Stimulated activated CD8-positive, alpha-beta memory T cell treated with anti-CD3 and anti-CD28 coated beads, Interleukin-15, amount 100 ng/mL, for 24 hours (primary cell): ENCODE measurements around the gene CNTLN.
"Not testable (repeated sequence)": the region's sequence is repeated elsewhere in the genome, so short reads cannot be mapped to it uniquely, and the experiment has no call there.

Source experiments
- DNase-seq: peaks from one replicate; pipeline ENCODE4 v3.0.0-alpha.2; 2020; ENCODE audit warnings: low read depth

The CNTLN gene

DNA sequence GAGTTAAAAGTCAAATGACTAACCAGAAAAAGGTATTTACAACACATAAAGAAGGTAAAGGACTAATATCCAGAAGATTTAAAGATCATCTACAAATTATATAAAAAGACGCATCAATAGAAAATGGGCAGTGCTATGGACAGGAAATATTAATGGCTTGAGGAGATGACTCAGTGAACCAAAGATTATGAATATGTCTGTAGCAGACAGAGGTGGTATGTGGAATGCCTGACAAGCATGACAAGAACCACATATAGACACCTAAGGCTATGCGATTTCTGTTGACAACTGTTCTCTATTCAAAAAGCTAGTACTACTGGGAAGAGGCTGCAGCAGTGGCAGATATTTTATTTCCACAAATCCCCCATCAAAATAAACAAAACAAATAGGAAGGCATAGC, 267.0 kb downstream of the CNTLN start:
- no peak for DNase-seq

- no peak for DNase-seq
Observed at GRCh38 chr9:17402309-17402708, 267.5 kb downstream of the CNTLN start.

- DNase-seq = no peak
Observed at GRCh38 chr9:17403539-17403938, 268.7 kb downstream of the CNTLN start.

DNA sequence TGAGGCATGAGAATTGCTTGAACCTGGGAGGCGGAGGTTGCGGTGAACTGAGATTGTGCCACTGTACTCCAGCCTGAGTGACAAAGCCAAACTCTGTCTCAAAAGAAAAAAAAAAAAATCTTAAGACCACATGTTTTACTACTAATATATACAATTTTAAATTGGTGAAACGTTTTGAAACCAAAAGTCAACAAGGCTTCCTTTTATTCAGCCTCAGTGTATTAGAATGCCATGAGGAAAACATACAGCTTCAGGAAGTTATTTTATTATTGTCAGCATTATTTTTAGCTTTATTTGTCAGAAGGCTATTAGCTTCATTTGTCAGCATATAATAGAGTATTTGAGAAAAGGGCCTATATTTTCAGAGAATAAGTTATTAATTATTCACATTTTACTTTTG, 280.1 kb downstream of the CNTLN start:
- DNase-seq = no peak

DNA sequence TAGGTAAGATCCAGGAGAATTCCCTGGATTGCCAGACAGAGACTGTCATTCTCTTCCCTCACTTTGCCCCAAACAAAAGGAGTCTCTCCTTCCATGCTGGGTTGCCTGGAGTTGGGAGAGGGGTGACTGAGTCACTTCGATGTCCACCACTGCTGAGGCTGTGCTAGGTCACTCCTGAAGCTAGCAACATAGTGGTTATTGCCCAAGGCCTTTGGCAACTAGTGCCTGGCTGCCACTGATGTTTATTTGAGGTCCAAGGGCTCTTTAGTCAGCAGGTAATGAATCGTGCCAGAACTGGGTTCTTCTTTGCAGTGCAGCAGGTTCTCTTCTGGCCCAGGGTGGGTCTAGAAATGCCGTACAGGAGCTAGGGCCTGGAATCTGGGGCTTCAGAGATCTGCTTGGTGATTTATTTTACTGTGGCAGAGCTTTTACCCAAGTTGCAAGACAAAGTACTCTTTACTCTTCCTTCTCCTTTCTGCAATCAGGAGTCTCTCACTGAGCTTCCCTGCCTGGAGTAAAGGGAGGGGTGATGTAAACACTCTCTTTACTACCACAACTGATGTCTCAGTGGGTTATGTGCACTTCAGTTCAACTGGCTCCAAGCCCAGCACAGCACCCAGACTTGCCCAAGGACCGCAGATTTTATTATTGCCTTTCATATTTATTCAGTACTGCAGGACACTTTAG, 288.3 kb downstream of the CNTLN start:
- DNase-seq = no peak

GRCh38 chr9:17423681-17424011, 288.8 kb downstream of the CNTLN start:
- DNase-seq = no peak

GRCh38 chr9:17425384-17425783, 290.5 kb downstream of the CNTLN start:
- no peak for DNase-seq

GRCh38 chr9:17433526-17433925, 298.7 kb downstream of the CNTLN start:
- no peak for DNase-seq

DNA sequence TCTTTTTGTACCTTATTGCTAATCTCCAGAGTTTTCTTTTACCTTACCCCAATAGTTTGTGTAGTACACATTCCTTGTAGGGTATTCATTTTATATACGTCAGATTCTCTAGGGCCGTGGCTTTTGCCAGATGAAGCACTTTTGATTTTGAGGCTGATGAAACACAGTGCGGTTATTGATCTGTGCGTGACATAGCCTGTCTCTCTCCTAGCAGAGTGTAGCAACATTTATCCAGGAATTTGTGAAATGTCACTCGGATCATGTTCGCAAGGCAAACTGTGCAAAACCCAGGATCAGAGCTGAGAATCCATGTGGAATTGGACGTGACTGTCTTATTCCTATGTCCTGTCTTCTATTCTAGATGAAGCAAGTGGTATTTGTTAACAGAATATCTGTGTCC, 302.0 kb downstream of the CNTLN start:
- no peak for DNase-seq

DNA sequence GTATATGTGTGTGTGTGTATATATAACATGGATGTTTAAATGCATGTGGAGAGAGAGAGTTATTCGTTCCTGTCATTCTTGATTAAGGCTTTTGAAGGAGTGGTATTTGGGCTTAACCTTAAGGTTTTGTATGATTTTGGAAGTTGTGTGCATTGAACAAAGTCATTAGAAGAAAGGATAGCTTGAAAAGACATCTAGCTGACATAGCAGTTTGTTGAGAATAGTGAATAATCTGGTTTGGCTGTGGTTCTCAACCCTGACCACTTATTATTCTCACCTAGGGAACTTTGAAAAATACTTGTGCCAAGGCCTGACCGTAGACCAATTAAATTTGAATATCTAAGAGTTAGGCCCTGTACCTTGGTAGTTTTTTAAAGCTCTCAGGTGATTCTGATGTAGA, 303.0 kb downstream of the CNTLN start:
- no peak for DNase-seq

GRCh38 chr9:17445126-17445525, 310.3 kb downstream of the CNTLN start:
- DNase-seq = not testable (repeated sequence)

- DNase-seq = no peak
Observed at GRCh38 chr9:17453751-17454150, 318.9 kb downstream of the CNTLN start.

- DNase-seq = no peak
Observed at GRCh38 chr9:17462869-17463464, 328.1 kb downstream of the CNTLN start.

GRCh38 chr9:17470036-17470813, 335.4 kb downstream of the CNTLN start:
- no peak for DNase-seq

DNA sequence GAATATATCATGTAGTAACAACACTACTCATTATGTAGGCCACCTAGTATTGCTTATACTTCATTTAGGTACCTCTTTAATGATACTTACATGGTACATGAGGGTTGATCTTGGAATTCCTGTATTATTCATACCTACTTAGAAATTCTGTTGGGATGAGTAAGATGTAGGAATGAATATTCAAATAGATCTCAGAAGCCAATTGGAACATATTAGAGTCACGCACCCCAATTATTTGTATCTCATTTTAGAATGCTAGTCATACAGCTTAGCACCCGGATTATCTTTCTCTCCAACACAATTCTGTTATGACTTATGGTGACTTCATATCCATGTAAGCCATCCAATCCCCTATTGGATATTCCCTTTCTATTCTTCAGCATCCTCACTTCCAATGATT, 337.3 kb downstream of the CNTLN start:
- no peak for DNase-seq

DNA sequence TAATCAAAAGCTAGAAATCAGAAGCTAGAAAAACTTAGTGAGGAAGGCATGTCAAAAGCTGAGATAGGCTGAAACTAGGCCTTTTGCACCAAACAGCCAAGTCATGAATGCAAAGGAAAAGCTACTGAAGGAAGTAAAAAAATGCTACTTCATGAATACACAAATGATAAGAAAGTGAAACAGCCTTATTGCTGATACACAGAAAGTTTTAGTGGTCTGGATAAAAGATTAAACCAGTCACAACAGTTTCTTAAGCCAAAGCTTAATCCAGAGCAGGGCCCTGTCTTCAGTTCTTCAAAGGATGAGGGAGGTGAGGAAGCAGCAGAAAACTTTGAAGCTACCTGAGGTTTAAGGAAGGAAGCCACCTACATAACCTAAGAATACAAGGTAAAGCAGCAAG, 341.6 kb downstream of the CNTLN start:
- DNase-seq = no peak

- no peak for DNase-seq
Observed at GRCh38 chr9:17477816-17478215, 343.0 kb downstream of the CNTLN start.

- no peak for DNase-seq
Observed at GRCh38 chr9:17480966-17481365, 346.1 kb downstream of the CNTLN start.

- DNase-seq = no peak
Observed at GRCh38 chr9:17481565-17481964, 346.7 kb downstream of the CNTLN start.

DNA sequence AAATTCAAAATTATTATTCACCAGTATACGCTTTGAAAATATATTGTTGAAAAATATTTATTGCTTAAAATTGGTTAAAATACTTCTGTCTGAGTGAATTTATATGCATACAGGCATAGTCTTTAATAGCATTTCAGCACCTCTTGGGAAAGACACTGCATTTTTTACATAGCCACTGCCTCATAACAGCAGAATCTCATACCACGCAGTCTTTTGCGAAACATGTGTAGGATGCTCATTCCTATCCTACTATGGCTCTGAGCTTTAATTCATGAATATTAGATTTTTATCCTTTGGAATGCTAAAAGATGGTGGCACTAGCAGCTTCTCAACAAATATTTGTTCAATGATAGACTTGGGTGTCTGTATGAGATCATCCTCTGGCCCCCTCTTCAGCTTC, 350.1 kb downstream of the CNTLN start:
- DNase-seq = no peak

DNA sequence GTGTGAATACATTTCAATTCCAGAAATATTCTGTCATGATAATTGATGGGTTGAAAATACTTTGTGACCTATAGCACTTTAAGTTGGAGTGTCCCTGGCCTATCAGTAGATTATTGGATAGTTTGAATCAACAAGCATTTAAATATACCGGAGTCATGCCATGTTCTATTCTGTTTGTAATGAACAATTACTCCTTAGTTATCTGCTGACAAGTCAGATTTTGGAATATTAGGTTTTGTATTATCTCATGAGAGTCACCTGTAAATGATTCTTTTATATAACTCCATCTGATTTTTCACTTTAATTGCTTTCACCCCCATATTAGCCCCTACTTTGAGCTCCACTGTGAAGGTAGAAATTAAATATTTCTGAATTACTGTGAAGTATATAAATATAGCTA, 351.6 kb downstream of the CNTLN start:
- DNase-seq = no peak

- DNase-seq = no peak
Observed at GRCh38 chr9:17487467-17487866, 352.6 kb downstream of the CNTLN start.

DNA sequence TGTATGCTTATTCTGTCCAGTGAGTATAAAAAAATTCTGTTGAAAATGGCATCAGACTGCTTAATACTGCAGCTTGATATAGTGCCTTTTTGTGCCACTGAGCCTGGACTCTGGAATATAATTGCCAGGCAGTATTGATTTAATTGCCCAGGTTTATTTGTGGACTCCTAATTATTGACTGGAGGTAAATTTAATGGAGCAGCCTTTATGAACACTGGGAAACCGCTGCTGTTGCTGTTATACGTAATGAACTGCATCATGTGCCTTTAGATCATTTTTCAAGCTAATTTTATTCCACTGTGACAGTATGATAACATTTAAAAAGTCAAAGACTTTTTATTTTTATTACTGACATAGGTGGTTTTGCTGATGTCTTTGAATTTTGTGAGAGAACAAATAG, 353.8 kb downstream of the CNTLN start:
- DNase-seq = no peak

DNA sequence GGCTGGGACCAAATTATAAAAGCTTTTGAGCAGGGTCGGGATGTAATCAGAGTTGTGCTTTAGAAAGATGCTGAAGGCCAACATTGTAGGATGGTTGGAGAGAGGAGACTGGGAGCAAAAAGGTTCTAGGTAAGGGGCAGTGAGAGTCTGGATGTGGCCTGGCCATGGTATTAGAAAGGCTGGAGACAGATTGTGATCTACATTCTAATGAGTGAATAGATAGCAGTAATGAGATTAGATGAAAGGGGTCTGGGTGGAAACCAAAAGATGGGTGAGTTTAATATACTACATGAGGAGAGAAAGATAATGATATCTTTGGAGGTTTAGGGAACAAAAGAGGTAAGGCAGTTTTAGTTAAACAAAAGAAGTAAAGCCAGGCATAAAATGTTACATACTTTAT, 355.3 kb downstream of the CNTLN start:
- no peak for DNase-seq
